GM19351 (cell line): ENCODE measurements around the gene STAC2.

Experiments
- ATAC-seq: cut with Tn5 transposase; IDR thresholded peaks from one replicate; pipeline ENCODE4 v1.9.1; 2021; ENCODE audit warnings: mild to moderate bottlenecking, moderate library complexity; ENCODE audit not compliant: unreplicated experiment

STAC2 gene

DNA sequence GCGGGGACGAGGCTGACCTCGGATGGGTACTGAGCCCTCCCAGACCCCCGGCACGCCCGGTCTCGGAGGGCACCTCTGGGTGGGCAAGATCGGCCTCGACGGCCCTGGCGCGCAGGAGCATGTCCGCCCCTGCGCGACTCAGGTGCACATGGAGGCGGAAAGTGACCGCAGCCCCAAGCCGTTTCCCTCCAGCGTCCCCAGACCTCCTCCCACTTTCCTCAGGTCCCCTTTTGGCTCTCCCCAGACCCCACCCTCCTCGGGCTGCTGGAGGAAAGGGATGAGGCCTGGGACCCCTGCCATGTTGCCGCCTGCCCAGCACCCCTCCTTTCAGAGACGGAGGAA, 15.7 kb downstream of the STAC2 start:
- ATAC-seq = no peak

DNA sequence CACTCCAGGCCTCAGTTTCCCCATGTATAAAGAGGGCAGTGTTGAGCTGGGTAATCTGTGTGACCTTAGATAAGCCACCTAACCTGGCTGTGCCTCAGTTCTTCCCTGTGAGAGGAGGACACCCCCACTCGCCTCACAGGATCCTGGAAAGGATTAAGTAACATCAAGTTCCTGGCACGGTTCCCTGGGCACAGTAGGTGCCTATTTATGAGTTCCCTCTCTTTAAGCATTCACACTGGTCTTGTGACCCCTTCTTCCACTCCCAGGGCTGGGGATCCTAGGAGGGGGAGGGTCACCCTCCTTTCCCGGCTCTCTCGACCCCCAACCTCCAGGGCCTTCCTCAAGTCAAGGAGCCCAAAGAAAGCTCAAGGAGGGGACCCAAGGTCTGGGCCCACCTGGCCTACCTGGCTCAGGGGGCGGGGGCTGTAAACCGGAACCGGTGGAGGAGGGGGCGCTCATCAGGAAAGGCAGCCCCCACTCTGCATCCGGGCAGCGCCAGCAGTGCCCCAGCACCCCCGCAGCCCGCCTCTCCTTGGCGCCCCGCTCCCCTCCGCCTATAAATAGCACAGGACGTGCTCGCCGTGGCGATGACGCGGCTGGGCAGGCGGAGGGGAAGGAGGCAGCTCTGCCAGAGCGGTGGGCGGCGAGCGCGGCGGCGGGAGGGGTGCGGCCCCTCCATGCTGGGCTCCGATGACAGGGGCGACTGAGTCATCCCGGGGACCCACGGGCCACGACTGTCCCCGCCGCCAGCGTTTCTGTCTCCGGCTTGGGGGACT, 16.2 kb downstream of the STAC2 start:
- no peak for ATAC-seq

- no peak for ATAC-seq
Observed at GRCh38 chr17:39208893-39209292, 16.9 kb downstream of the STAC2 start.

- no peak for ATAC-seq
Observed at GRCh38 chr17:39208136-39208535, 17.6 kb downstream of the STAC2 start.

GRCh38 chr17:39205112-39205526, 20.6 kb downstream of the STAC2 start:
- no peak for ATAC-seq

DNA sequence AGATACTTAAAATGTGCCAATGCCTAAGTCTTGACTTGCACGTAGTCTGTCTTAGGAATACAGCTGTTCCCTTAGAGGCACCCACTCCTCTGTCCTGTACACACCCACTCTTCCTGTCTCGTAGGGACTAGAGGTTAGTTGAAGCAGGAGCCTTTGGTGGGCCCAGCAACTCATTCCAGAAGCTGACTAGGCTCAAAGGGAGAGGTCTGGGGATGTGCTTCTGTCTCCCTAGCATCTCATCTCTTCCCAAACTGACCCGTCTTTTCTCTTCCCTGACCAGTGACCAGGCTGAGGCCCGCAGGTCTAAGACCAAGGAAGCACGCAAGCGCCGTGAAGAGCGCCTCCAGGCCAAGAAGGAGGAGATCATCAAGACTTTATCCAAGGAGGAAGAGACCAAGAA, 21.5 kb downstream of the STAC2 start:
- ATAC-seq = no peak

- ATAC-seq = no peak
Observed at GRCh38 chr17:39200957-39201510, 24.7 kb downstream of the STAC2 start.

GRCh38 chr17:39200070-39200879, 25.5 kb downstream of the STAC2 start, which contains the start of gene RPL19:
Gene RPL19 (plus strand): TSS chr17:39200283. CDS start chr17:39200345, 62 bp downstream.
- ATAC-seq = peak; percentile 52

DNA sequence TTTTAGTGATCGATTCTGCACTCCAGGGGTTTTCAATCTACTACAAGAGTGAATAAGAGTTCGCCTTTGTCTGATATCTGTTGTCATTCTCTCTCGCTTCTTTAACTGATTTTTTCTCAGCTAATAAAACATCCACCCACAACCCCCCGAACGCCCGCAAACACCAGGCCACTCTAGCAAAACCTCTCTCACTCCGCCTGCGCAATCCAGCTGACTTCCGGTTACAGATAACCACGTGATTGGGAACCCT, 26.0 kb downstream of the STAC2 start:
- ATAC-seq = peak; percentile 53

- ATAC-seq = no peak
Observed at GRCh38 chr17:39198186-39198566, 27.6 kb downstream of the STAC2 start.

DNA sequence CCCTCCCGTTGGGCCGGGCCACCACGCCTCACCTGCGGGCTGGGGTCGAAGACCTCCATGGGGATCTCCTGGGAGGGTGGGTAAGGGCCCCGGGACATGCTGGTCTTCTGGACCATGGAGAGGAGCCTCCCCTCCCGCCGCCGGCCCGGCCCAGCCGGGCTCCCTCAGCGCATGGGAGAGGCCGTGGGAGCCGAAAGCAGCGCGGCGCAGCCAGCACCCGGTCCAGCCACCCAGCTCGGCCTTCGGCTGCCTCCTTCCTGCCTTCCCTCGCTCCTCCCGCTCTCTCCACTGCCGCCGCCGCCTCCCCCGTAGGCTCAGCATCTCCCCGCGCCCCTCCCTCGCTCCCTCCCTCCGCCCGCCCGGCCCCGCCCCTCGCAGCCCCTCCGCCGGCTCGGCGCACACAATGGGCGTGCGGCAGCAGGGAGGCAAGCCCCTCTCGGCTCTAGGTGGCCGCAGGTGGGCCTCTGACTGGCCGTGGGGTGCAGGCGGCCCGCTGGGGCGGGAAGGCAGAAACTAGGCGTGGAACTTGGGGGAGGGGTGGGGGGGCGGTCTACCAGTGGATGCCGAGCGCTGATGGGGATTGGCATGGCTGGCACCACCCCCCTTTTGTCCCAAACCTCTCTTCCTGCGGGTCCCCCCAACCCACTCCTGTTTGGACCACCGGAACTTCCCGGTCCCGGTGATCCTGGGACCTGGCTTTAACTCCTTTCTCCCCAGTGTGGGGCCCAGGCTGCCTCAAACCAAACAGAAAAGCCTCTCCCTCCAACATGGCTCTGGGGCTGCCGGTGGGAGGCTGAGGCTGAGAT, 28.2 kb downstream of the STAC2 start, which contains the start of gene CACNB1:
Gene CACNB1 (minus strand): TSS at position 290 of the 806 bp plus-strand sequence. CDS start 174 bp downstream, at position 116.
- peak; percentile 39 for ATAC-seq

GRCh38 chr17:39196808-39197291, 28.9 kb downstream of the STAC2 start:
- ATAC-seq = no peak

DNA sequence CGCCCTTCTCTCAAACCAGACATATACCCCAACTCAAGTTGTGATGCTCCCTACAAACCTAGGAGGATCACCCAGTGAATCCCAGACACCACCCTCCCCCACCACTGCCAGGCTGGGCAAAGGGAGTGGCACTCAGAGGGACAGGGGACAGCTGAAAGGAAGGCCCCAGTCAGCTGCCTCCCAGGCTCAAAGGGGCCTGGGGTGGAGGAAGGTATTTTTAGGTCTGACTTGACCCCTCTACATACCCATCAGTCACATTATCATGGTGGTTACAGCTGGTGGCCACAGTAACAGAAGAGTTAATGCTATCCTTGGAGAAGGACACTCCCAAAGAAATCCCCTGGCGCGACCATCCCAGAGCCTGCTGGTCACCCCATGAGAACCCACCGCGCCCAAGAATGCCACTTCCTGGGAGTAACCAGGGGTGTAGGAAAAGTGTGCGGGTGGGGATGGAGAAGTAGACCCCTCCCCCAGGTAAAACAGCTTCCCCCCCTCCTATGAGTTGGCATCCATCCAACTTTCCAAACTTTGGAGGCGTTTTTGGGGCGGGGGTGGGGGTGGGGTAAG, 29.4 kb downstream of the STAC2 start:
- ATAC-seq = no peak

DNA sequence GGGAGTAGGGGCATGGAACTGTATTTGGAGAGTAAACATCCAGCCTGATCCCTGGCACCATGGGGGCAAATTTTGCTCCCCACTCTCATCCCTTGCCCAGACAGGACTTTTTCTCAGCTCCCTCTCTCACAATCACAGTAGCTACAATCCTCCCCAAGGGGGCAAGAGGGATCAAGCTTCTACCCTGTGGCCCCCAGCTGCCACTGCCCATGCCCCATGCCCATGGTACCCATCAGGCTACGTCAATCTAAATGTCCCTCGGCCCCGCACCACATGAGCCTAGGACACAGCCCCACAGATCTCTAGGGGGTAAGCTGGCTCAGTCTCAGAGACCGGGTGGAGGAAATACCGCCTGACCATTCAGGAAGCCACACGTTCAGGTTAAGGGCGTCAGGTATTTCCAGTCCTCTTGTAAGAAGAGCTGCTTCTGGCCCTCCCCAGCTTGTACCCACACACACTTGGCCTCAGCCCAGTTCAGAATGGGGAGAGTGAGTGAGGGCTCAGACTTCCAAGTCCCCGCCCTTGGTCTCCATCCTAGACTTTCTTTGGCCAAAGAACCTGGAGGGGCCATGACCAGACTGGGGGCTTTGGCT, 30.1 kb downstream of the STAC2 start:
- ATAC-seq = no peak

DNA sequence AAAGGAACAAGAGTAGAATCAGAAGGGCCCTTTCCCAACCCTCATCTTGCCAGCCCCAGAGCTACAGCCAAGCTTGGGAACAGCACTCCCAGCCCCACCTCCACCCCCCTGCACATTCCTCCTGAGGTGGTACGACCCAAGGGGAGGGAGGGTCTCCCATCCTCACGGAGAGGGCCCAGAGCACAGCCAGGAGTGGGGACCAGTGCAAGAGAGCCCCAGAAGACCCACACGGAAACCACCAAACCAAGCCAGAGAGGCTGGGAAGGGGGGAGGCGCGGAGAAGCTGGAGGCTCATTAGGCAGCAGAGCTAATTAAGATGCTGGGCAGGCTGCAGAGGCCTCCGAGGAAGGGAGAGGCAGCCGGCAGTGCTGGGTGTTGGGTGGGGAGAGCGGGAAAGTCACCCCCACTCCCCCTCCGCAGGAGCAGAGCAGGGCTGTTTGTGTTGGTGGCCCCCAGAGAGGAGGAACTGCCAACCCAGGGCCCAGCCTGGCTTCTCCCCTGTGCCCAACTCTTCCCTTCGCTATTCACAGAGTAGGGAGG, 30.7 kb downstream of the STAC2 start:
- ATAC-seq = no peak

GRCh38 chr17:39194089-39194984, 31.4 kb downstream of the STAC2 start:
- ATAC-seq = no peak

DNA sequence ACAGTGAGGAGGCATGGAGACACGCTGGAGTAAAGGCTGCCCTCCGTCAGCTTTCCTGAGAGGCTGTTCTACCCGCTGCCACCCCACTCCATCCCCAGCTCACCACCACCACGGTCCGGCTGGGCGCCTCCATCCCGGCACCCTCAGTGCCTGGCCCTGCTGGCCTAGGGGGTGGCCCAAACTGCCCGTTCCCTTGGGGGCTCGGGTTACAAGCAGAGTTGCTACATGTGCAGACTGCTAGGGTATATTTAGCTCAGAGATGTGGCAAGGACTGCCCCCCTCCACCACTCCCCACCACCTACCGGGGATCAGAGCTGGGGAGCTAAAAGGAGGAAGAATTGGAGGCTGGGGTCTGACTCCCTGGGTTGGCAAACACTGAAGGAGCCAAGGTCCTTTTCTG, 32.4 kb downstream of the STAC2 start:
- no peak for ATAC-seq

DNA sequence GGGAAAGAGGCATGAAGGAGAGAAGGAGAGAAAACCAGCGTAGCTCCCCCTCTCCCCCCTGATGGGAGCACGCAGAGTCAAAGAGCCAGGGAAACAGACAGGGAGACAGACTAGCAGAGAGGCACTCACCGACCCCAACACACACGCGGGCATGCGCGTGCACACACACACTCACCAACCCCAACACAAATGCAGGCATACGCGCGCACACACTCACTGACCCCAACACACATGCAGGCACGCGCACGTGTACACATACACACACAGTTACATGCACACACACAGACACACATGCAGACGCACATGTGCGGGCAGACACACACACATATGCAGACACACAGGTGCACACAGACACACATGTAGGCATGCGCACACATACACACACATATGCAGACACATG, 32.8 kb downstream of the STAC2 start:
- no peak for ATAC-seq
